HUES6 (cell line): ENCODE measurements around the gene FAM83C.
A peak's percentile ranks its signal among the peaks of the same experiment; 100 is the strongest.

Experiments
- H3K27ac ChIP-seq: 2 replicates; pipeline ENCODE4 v1.7.0; 2013; ENCODE audit warnings: low read depth, mild to moderate bottlenecking, low read length, inconsistent platforms
- H3K27me3 ChIP-seq: 2 replicates; pipeline ENCODE4 v1.6.1; 2013; ENCODE audit warnings: low read length; ENCODE audit not compliant: control insufficient read depth, insufficient read depth
- H3K36me3 ChIP-seq: 2 replicates; pipeline ENCODE4 v1.6.1; 2013; ENCODE audit warnings: low read length; ENCODE audit not compliant: control insufficient read depth, insufficient read depth
- H3K4me1 ChIP-seq: 2 replicates; pipeline ENCODE4 v1.6.1; 2013; ENCODE audit warnings: low read length; ENCODE audit not compliant: control insufficient read depth, insufficient read depth
- H3K4me3 ChIP-seq: 2 replicates; pipeline ENCODE4 v1.5.1; 2013; ENCODE audit warnings: low read depth, low read length
- H3K9ac ChIP-seq: one replicate; pipeline ENCODE4 v1.6.1; 2013; ENCODE audit warnings: mild to moderate bottlenecking, low read length
- H3K9me3 ChIP-seq: 2 replicates; pipeline ENCODE4 v1.6.1; 2013; ENCODE audit warnings: low read depth, low read length; ENCODE audit not compliant: control insufficient read depth, insufficient read depth

Gene FAM83C

DNA sequence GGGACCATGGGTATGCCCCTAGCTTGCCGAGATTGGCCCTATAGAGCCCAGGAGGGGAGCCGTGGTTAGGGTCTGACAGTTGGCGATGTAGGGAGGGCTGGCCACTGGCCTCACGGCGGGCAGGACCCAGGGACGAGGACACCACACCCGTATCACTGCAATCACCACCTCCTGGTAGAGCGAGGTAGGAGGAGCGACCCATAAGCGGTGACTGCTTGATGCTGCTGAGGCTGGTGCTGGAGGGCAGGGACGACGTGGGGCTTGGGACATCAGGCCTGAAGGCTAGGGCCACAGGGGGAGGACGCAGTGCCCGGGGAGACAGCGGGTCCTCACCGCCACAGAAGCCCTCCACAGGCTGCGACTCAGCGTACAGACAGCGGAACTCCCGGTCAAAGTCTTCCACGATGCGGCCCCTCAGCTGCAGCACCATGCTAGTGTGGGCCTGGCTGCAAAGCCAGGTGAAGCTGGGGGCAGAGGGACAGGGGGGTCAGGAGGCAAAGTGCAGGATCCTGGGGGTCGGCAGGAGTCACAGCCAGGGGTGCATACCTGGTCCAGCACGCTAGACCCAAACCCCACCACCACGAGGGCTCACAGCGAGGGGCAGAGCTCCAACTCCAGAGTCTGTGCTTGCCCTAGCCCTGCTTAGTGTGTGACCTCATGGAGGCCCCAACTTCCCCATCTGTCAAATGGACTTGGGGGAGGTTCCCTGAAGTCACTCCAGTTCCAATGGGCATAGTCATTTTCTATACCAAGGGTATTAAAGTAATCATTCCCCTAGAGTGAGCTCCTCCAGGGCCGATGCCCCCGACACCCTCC is 4.5 kb downstream of the FAM83C start:
- Histone ChIP-seq H3K27me3 (peaks cover 4% of the 10 kb centered on the region; the same call in 1 of the 2 replicates), H3K9ac (no peak overlapping the region), H3K9me3 (no peaks in the 10 kb centered on the region), H3K36me3 (peaks cover 5% of the 10 kb centered on the region; the same call in 1 of the 2 replicates), H3K4me3 (no peak overlapping the region), H3K4me1 (peaks cover 3% of the 10 kb centered on the region), H3K27ac (no peak overlapping the region)

DNA sequence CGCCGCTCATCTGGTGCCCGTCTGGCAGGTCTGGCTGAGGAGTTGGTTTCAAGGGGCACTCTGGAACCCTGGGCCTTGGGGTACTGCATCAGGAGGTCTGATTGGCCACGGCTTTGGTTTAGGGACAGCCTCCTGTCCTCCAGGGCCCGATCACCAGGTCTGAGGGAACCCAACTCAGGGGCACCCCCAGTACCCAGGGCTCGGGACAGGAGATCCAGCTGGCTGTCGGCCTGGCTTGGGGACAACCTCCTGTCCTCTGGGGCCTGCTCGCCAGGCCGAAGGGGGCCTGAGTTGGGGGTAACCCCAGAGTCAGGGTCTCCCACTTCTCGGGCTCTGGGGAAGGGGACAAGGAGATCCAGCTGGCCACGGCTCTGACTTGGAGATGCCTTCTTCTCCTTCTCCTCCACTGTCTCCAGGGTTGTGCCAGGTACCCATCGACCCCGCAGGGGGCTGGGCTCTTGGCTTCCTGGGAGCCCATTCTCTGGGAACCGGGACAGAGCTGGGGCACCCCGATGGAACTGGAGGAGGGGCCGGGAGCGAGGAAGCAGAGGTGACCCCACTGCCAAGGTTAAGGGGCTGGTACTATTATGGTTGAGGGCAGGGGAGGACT is 5.2 kb downstream of the FAM83C start:
- no peak overlapping the region for H3K9ac ChIP-seq
- H3K4me3 ChIP-seq = no peak overlapping the region
- H3K4me1 ChIP-seq = peaks cover 3% of the 10 kb centered on the region
- H3K27me3 ChIP-seq = peaks cover 4% of the 10 kb centered on the region; the same call in 1 of the 2 replicates
- H3K9me3 ChIP-seq = no peaks in the 10 kb centered on the region
- H3K36me3 ChIP-seq = peaks cover 11% of the 10 kb centered on the region
- H3K27ac ChIP-seq = no peak overlapping the region

DNA sequence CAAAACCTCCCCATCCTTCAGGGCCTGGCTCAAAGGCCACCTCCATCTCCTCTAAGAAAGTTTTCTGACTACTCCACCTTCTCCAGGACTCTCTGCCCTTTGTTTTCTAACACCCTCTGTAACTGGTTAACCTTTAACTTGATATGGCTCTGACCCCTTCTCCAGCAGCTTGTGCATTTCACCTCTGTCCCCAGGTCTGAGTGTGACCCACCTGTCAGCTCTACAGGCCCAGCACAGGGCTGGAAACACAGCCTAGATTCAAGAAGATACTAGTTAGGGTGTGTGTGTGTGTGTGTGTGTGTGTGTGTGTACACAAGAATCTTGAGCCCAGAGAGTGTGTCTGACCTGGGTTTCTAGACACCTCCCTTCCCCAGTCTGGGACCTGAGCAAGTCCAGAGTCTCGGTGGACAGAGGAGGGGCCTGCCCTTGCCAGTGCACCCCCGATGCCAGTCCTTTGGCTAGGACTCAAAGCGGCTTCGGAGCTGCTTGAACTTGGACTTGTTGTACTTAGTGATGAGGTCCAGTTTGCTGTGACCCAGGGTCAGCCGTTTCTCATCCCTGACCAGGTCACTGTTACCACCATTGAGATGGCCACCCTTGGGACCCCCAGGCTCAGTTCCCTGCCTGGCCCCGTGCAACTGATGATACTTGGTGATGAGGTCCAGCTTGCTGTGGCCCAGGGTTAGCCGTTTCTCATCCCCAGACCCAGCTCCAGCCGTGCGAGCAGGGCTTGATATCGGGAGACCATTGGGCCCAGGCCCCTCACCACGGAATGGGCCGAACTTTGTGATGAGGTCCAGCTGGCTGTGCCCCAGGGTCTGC is 5.9 kb downstream of the FAM83C start:
- Histone ChIP-seq H3K36me3 (peaks cover 17% of the 10 kb centered on the region), H3K4me3 (no peak overlapping the region), H3K9ac (no peak overlapping the region), H3K9me3 (no peaks in the 10 kb centered on the region), H3K27ac (no peak overlapping the region), H3K27me3 (peaks cover 4% of the 10 kb centered on the region; the same call in 1 of the 2 replicates), H3K4me1 (peaks cover 3% of the 10 kb centered on the region)

DNA sequence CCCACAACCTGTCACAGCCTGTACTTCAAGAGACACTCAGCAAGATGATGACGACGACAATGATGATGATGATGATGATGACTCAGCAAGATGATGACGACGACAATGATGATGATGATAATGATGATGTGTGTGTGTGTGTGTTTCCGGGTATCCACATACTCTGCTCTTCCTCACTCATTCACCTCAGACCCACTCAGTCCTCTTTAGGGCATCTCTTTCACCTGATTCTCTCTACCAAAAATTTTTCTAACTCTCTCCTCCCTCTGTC is 6.5 kb downstream of the FAM83C start:
- Histone ChIP-seq H3K9me3 (no peaks in the 10 kb centered on the region), H3K9ac (no peak overlapping the region), H3K27ac (no peak overlapping the region), H3K4me1 (peaks cover 3% of the 10 kb centered on the region), H3K36me3 (peaks cover 19% of the 10 kb centered on the region), H3K4me3 (peak overlapping the region; percentile 89; the same call in 1 of the 2 replicates), H3K27me3 (peaks cover 4% of the 10 kb centered on the region; the same call in 1 of the 2 replicates)

DNA sequence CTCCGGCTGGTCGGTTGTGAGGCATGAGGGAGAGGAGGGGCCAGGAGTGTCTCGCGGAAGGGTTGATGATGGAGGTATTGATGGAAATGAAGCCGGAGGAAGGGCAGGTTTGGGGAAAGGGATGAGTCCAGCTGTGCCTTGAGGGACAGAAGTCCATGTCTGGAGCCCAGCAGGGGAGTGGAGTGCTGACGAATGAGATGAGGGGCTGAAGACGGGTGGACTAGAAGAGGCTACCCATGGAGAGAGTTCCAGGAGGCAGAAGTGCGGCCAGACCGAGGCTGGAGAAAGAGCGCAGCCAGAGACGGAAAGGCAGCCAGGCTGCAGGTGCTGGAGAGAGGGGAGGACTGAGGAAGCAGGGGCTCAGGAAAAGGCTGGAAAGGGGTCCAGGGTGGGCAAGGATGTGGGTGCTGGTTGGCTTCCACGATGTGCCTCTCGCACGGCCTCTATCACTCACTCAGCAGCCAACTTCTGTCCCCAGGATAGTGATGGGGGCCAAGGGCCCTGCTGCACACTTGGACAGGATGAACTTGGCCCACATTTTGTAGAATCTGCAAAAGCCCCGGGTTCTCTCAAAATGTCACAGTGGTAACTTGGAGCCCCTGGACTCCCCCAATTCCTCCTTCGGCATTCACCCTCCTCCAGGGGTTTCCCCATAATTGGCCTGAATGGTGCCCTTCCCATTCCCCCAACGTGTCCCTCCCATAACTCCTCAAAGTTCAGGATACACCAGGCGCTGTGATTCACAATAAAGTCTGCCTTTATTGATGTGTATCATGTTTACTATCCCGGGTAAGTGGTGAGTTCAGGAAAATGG is 7.0 kb downstream of the FAM83C start:
- Histone ChIP-seq H3K9me3 (no peaks in the 10 kb centered on the region), H3K27ac (peak overlapping the region; percentile 80; the same call in 1 of the 2 replicates), H3K4me3 (peak overlapping the region; percentile 89), H3K27me3 (peaks cover 4% of the 10 kb centered on the region; the same call in 1 of the 2 replicates), H3K36me3 (peaks cover 24% of the 10 kb centered on the region), H3K9ac (peak overlapping the region; percentile 97), H3K4me1 (peaks cover 3% of the 10 kb centered on the region)

DNA sequence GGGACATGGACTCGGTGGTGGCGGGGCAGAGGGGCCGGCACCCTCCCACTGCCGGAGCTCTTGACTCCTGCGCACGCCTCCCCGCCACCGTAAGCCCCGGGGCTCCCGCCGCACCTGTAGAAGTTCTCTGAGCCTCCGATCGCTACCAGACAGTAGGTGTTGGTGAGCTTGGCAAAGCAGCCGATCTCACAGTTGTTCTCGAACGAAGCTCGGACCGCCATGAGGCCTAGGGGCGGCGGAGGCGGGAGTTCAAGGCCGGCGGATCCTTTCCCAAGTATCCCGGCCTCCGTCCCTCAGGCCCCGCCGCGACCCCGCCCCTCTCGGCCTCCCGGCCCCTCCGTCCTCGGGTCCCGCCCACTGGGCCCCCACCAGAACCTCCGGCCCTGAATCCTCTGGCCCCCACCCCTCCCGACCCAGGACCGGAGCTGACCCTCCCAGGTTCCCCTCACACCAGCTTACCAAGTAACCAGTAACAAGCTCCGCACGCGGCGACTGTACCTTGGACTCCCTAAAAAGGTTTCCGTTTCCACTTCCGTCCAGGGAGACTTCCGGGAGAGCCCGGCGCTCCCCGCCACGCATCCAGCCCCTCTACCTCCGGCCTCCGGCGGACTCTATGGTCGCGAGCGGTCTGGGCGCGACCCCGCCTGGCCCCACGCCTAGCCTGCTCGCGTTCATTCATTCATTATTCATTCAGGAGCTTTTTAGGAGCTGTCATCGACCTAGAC is 7.8 kb downstream of the FAM83C start, which contains the start of gene EIF6:
TSS of gene EIF6 (minus strand) at position 506 of the 725 bp plus-strand sequence. CDS start at position 221, 285 bp downstream.
- Histone ChIP-seq H3K27me3 (no peaks in the 10 kb centered on the region), H3K36me3 (peaks cover 32% of the 10 kb centered on the region), H3K9ac (peak within 1 kb of the TSS; percentile 97), H3K4me1 (peaks cover 3% of the 10 kb centered on the region), H3K9me3 (no peaks in the 10 kb centered on the region), H3K27ac (peak within 1 kb of the TSS; percentile 80; the same call in 1 of the 2 replicates), H3K4me3 (peak within 1 kb of the TSS; percentile 89)

DNA sequence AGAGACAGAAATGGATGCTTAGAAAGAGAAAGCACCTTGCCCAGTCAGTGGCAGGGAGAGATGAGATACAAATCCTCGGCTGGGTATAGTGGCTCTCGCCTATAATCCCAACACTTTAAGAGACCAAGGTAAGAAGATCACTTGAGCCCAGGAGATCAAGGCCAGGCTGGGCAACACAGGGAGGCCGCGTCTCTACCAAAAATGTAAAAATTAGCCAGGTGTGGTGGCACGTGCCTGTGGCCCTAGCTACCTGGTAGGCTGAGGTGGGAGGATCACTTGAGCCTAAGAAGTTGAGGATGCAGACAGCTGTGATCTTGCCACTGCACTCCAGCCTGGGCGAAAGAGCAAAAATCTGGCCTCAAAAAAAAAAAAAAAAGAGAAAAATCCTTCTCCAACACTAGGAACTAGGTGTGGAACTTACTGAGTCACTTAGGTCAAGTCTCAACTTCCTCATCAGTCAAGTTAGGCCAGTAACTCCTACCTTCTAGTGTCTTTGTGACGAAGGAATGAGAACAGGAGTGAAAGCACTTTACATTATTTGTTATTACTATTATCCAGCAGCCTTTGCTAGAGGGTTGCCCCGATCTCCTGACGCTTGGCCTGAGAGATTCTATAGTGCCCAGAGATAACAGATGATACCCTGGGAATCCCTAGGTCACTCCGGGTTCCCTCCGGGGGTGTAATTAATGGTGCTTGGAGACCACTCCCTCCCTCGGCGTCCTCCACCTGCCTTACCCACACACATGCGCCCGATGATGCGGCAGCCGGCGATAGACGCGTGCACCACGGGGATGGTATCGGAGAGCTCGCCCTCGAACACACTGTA is 8.6 kb downstream of the FAM83C start:
- Histone ChIP-seq H3K27me3 (no peaks in the 10 kb centered on the region), H3K9ac (peak overlapping the region; percentile 97), H3K4me3 (peak overlapping the region; percentile 89), H3K27ac (peak overlapping the region; percentile 80; the same call in 1 of the 2 replicates), H3K9me3 (no peaks in the 10 kb centered on the region), H3K4me1 (peaks cover 3% of the 10 kb centered on the region), H3K36me3 (peaks cover 39% of the 10 kb centered on the region)

DNA sequence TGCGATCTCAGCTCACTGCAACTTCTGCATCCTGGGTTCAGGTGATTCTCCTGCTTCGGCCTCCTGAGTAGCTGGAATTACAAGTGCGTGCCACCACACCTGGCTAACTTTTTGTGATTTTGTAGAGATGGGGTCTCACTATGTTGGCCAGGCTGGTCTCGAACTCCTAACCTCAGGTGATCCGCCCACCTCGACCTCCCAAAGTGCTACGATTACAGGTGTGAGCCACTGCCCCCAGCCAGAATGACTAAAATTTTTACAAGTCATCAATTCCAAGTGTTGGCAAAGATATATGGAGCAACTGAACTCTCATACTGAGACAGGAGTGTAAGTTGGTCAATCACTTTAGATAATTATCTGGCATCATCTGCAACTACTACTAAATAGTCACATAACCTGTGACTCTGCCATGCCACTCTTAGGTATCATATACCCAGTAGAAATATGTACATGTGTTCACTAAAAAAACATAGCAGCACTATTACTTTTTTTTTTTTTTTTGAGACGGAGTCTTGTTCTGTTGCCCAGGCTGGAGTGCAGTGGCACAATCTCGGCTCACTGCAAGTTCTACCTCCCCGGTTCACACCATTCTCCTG is 10.6 kb downstream of the FAM83C start:
- H3K36me3 ChIP-seq = peaks cover 45% of the 10 kb centered on the region

DNA sequence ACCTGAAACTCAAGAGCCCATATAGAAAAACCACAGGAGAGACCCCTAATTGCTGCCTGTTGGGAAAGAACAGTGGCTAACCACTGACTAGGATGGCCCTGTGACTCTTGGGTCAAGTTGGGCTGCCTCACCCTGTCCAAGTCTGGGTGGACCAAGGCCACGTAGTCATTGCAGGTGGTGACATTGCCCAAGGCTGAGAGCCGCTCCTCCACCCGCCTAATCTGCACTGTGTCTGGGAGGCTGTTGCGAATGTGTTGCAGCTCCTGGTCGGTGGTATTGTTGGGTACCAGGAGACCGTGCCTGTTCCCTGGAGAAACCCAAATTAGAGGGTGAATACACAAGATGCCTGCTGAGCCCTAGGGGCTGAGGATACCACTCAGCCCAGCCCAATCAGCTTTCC is 11.7 kb downstream of the FAM83C start:
- peaks cover 15% of the 10 kb centered on the region for H3K4me1 ChIP-seq
- no peaks in the 10 kb centered on the region for H3K9me3 ChIP-seq
- no peak overlapping the region for H3K9ac ChIP-seq
- no peaks in the 10 kb centered on the region for H3K27me3 ChIP-seq
- no peak overlapping the region for H3K4me3 ChIP-seq
- H3K27ac ChIP-seq = no peak overlapping the region
- H3K36me3 ChIP-seq = peaks cover 56% of the 10 kb centered on the region

More for the DNA sequence above, 10.6 kb downstream of the FAM83C start:
- Histone ChIP-seq H3K9me3 (no peaks in the 10 kb centered on the region), H3K4me1 (peaks cover 10% of the 10 kb centered on the region), H3K27ac (no peak overlapping the region), H3K9ac (no peak overlapping the region), H3K27me3 (no peaks in the 10 kb centered on the region), H3K4me3 (no peak overlapping the region)
